AG04450 (cell line): Measurements from ENCODE around the gene PLOD3. TPM values are rescaled to one million over a fixed set of nuclear protein-coding genes. Genes with fewer than 3 reads are reported as not detected.

Experiments used
- CTCF ChIA-PET: fragments of 300-600, 350-600 bp; formaldehyde crosslinking; extraction: SDS; loops from one replicate; lab custom pipeline; 2022; ENCODE audit warnings: antibody characterized with exemption, inconsistent platforms; lab: Charles Lee
- POLR2A ChIA-PET: fragments of 350-600 bp; formaldehyde crosslinking; extraction: SDS; loops from one replicate; lab custom pipeline; 2021; ENCODE audit warnings: antibody characterized with exemption, inconsistent platforms; lab: Yijun Ruan, JAX
- DNase-seq: peaks from one replicate; pipeline ENCODE4 v3.0.0-alpha.2; 2011; ENCODE audit warnings: low read depth, low spot score
- H3K27ac ChIP-seq: one replicate; pipeline ENCODE4 v1.5.1; 2012; ENCODE audit warnings: low read depth, low read length, control low read depth
- H3K27me3 ChIP-seq: one replicate; pipeline ENCODE4 v1.6.0; 2012; ENCODE audit warnings: low read length; ENCODE audit not compliant: control insufficient read depth, insufficient read depth
- H3K4me3 ChIP-seq: 2 replicates; pipeline ENCODE4 v1.5.1; 2011; ENCODE audit warnings: mild to moderate bottlenecking, low read depth, low read length, control low read depth
- H3K9me3 ChIP-seq: 2 replicates; pipeline ENCODE4 v1.5.1; 2012; ENCODE audit warnings: low read length; ENCODE audit not compliant: control insufficient read depth, insufficient read depth
- CTCF ChIP-seq: IDR thresholded peaks from 2 replicates; pipeline ENCODE4 v1.5.1; 2011; ENCODE audit warnings: low read depth, low read length, control low read depth, inconsistent platforms
- polyA plus RNA-seq: library from polyadenylated mRNA; depleted of rRNA; stranded (reverse); fragments of >200 nt; gene quantifications from 2 replicates; pipeline ENCODE4 v1.2.3, GENCODE V29; 2011

The PLOD3 gene
- polyA plus RNA-seq, 1 experiment, result 60.6 TPM

DNA sequence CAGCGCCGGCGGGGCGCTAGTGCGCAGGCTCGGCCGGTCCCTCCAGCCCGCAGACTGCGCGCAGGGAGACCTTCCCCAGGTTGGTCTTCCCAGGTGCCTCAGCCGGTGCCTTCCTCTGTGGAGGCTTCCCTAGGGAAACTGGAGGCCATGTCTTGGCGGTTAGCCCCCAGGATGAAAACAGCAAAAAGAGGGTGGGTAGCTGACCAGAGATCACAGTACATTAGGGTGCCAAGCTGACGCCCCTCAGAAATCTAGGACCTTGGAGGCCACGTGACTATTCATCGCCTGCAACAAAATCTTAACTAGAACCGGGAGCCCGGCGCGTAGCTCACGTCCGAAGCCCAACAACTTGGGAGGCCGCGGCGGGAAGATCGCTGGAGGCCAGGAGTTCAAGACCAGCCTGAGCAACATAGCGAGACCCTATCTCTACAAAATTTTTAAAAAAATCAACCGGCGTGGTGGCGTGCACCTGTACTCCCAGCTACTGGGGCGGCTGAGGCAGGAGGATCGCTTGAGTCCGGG, 27.8 kb upstream of the PLOD3 start:
- peak overlapping the region; percentile 31 for H3K27ac ChIP-seq
- POLR2A ChIA-PET, result no interaction called here
- peaks cover 5% of the 10 kb centered on the region; the same call in 1 of the 2 replicates for H3K9me3 ChIP-seq
- TF ChIP-seq CTCF, result no peak
- DNase-seq, result no peak
- no peaks in the 10 kb centered on the region for H3K27me3 ChIP-seq
- H3K4me3 ChIP-seq, result peak overlapping the region; percentile 98
- CTCF ChIA-PET, result interaction anchor here (0.6 to 5.6 kb wide), 9 partner anchors 10 to 136 kb away, joined by 3 to 101 read pairs (median 7); partner anchors contain the start of genes PLOD3 and ZNHIT1

- peaks cover 5% of the 10 kb centered on the region; the same call in 1 of the 2 replicates for H3K9me3 ChIP-seq
- DNase-seq, result peak; percentile 52
- TF ChIP-seq CTCF, result peak; percentile 87
- H3K27me3 ChIP-seq, result no peaks in the 10 kb centered on the region
- ChIA-PET POLR2A (interaction anchor here (0.7 to 1.3 kb wide), 3 partner anchors 21 to 101 kb away, joined by 3 to 16 read pairs (median 13); partner anchors contain the start of genes PLOD3 and ZNHIT1), CTCF (interaction anchor here (0.5 to 5.6 kb wide), 20 partner anchors 8 to 394 kb away, joined by 3 to 101 read pairs (median 6); partner anchors contain the start of genes PLOD3 and ZNHIT1)
- H3K4me3 ChIP-seq, result peak within 1 kb of the TSS; percentile 98
- peak within 1 kb of the TSS; percentile 92 for H3K27ac ChIP-seq
Observed at GRCh38 chr7:101244375-101245146, 27.2 kb upstream of the PLOD3 start, which contains the start of gene FIS1. Gene FIS1, minus strand, starts transcription at chr7:101245081. Its CDS starts 77 bp downstream, at chr7:101245004.

- DNase-seq, result no peak
- ChIA-PET CTCF (interaction anchor here (0.6 to 5.6 kb wide), 23 partner anchors 8 to 954 kb away, joined by 3 to 101 read pairs (median 5); partner anchors contain the start of genes PLOD3 and ZNHIT1), POLR2A (interaction anchor here (0.7 to 1.3 kb wide), 3 partner anchors 20 to 100 kb away, joined by 3 to 16 read pairs (median 13); partner anchors contain the start of genes PLOD3 and ZNHIT1)
Observed at GRCh38 chr7:101243646-101244374, 26.4 kb upstream of the PLOD3 start.

More at GRCh38 chr7:101243646-101244374, 26.4 kb upstream of the PLOD3 start:
- Histone ChIP-seq H3K27ac (peak overlapping the region; percentile 92), H3K4me3 (peak overlapping the region; percentile 98), H3K9me3 (peaks cover 5% of the 10 kb centered on the region; the same call in 1 of the 2 replicates), H3K27me3 (no peaks in the 10 kb centered on the region)
- no peak for TF ChIP-seq CTCF
